HL-60 (cell line): ENCODE results near the gene ARF3.

Experiments used
- CTCF ChIP-seq: IDR thresholded peaks from one replicate; pipeline ENCODE4 v1.5.1; 2011; ENCODE audit warnings: low read length, control low read depth, inconsistent platforms; ENCODE audit not compliant: insufficient read depth
- POLR2AphosphoS5 ChIP-seq: IDR thresholded peaks from 2 replicates; pipeline ENCODE4 v1.6.1; 2012; ENCODE audit warnings: low read depth
- REST ChIP-seq: IDR thresholded peaks from 2 replicates; pipeline ENCODE4 v1.6.1; 2012; ENCODE audit warnings: low read depth; ENCODE audit not compliant: insufficient replicate concordance

- TF ChIP-seq CTCF (no peak), POLR2AphosphoS5 (no peak), REST (no peak)
Observed at GRCh38 chr12:48934312-48934706, 23.0 kb downstream of the ARF3 start.
